GM12891 (cell line): ENCODE measurements around the gene MYO1D.
A peak's percentile ranks its signal among the peaks of the same experiment; 100 is the strongest.

Experiments used
- DNase-seq: peaks from one replicate; pipeline ENCODE4 v3.0.0; 2011; ENCODE audit warnings: low spot score; ENCODE audit not compliant: insufficient read length
- FAIRE-seq: peaks from 2 replicates; lab custom pipeline; 2011; peaks lifted over from hg19 to GRCh38; lab: Jason Lieb, UNC
- PAX5 ChIP-seq: IDR thresholded peaks from 2 replicates; pipeline ENCODE4 v1.6.1; 2011; ENCODE audit warnings: low read length, moderate library complexity, mild to moderate bottlenecking; ENCODE audit not compliant: insufficient read depth, severe bottlenecking
- POLR2A ChIP-seq: IDR thresholded peaks from 2 replicates; pipeline ENCODE4 v1.6.1; 2011; ENCODE audit warnings: low read depth, low read length, control low read depth
- POLR2AphosphoS5 ChIP-seq: IDR thresholded peaks from 2 replicates; pipeline ENCODE4 v1.6.1; 2011; ENCODE audit warnings: low read depth, low read length, control low read depth
- POU2F2 ChIP-seq: IDR thresholded peaks from 2 replicates; pipeline ENCODE4 v1.6.1; 2011; ENCODE audit warnings: low read depth, mild to moderate bottlenecking, control low read depth, low read length, moderate library complexity
- SPI1 ChIP-seq: IDR thresholded peaks from 2 replicates; pipeline ENCODE4 v1.6.1; 2011; ENCODE audit warnings: low read depth, low read length, control low read depth
- TAF1 ChIP-seq: IDR thresholded peaks from 2 replicates; pipeline ENCODE4 v1.6.1; 2011; ENCODE audit warnings: low read depth, low read length, control low read depth

Gene MYO1D

GRCh38 chr17:32859857-32860525 is 16.9 kb downstream of the MYO1D start:
- no peak for TF ChIP-seq POU2F2
- no peak for TF ChIP-seq TAF1
- TF ChIP-seq SPI1: no peak
- no peak for TF ChIP-seq POLR2A
- no peak for TF ChIP-seq PAX5
- TF ChIP-seq POLR2AphosphoS5: no peak
- DNase-seq (no peak), FAIRE-seq (peak; percentile 23)

GRCh38 chr17:32855620-32856019 is 21.3 kb downstream of the MYO1D start:
- no peak for FAIRE-seq
- TF ChIP-seq SPI1: no peak
- no peak for TF ChIP-seq POU2F2
- no peak for TF ChIP-seq PAX5
- no peak for TF ChIP-seq POLR2A
- no peak for TF ChIP-seq TAF1
- TF ChIP-seq POLR2AphosphoS5: no peak
- DNase-seq: no peak

GRCh38 chr17:32854832-32855389 is 22.0 kb downstream of the MYO1D start:
- TF ChIP-seq TAF1 (no peak), POLR2A (no peak), POLR2AphosphoS5 (no peak), PAX5 (no peak), SPI1 (no peak)
- DNase-seq: no peak
- peak; percentile 83 for FAIRE-seq

GRCh38 chr17:32854207-32854606 is 22.7 kb downstream of the MYO1D start:
- FAIRE-seq: no peak
- no peak for DNase-seq
- TF ChIP-seq SPI1 (no peak), PAX5 (no peak), POU2F2 (no peak)

GRCh38 chr17:32852811-32853210 is 24.1 kb downstream of the MYO1D start:
- FAIRE-seq (peak; percentile 78), DNase-seq (no peak)
- no peak for TF ChIP-seq PAX5
- no peak for TF ChIP-seq SPI1
- no peak for TF ChIP-seq POLR2A
- no peak for TF ChIP-seq POU2F2
- TF ChIP-seq TAF1: no peak
- no peak for TF ChIP-seq POLR2AphosphoS5

- DNase-seq (no peak), FAIRE-seq (no peak)
- TF ChIP-seq POLR2AphosphoS5 (no peak), POU2F2 (no peak), PAX5 (no peak), SPI1 (no peak), TAF1 (no peak), POLR2A (no peak)
These were observed 27.0 kb downstream of the MYO1D start for GRCh38 chr17:32849879-32850278.

- DNase-seq (no peak), FAIRE-seq (peak; percentile 66)
- no peak for TF ChIP-seq POLR2A
- no peak for TF ChIP-seq PAX5
- no peak for TF ChIP-seq TAF1
- no peak for TF ChIP-seq POU2F2
- TF ChIP-seq SPI1: no peak
- no peak for TF ChIP-seq POLR2AphosphoS5
These were observed 28.9 kb downstream of the MYO1D start for GRCh38 chr17:32847977-32848376.

- FAIRE-seq: peak; percentile 76
- no peak for TF ChIP-seq TAF1
- no peak for TF ChIP-seq PAX5
- no peak for TF ChIP-seq POLR2AphosphoS5
- no peak for TF ChIP-seq POLR2A
- no peak for TF ChIP-seq POU2F2
- no peak for TF ChIP-seq SPI1
These were observed 30.8 kb downstream of the MYO1D start for GRCh38 chr17:32846143-32846542.

GRCh38 chr17:32840241-32840640 is 36.7 kb downstream of the MYO1D start:
- FAIRE-seq: no peak
- no peak for DNase-seq
- no peak for TF ChIP-seq SPI1
- TF ChIP-seq POLR2AphosphoS5: no peak

More at GRCh38 chr17:32846143-32846542, 30.8 kb downstream of the MYO1D start:
- no peak for DNase-seq

- FAIRE-seq: peak; percentile 70
- TF ChIP-seq TAF1 (no peak), POU2F2 (no peak), POLR2AphosphoS5 (no peak), POLR2A (no peak), SPI1 (no peak), PAX5 (no peak)
- DNase-seq: no peak
These were observed 40.4 kb downstream of the MYO1D start for GRCh38 chr17:32836527-32836926.
